Astrocyte (in vitro differentiated cells and primary cell): Measurements from ENCODE around the gene CCDC12.

ENCODE experiments used
- CTCF ChIP-seq: IDR thresholded peaks from 2 replicates; pipeline ENCODE4 v1.5.1; 2011; ENCODE audit warnings: low read depth, mild to moderate bottlenecking, inconsistent platforms, low read length, moderate library complexity; ENCODE audit not compliant: insufficient read depth
- EZH2 ChIP-seq: IDR thresholded peaks from 2 replicates; pipeline ENCODE4 v1.6.1; 2012; ENCODE audit warnings: mild to moderate bottlenecking, low read length, inconsistent platforms; ENCODE audit not compliant: insufficient read depth

DNA sequence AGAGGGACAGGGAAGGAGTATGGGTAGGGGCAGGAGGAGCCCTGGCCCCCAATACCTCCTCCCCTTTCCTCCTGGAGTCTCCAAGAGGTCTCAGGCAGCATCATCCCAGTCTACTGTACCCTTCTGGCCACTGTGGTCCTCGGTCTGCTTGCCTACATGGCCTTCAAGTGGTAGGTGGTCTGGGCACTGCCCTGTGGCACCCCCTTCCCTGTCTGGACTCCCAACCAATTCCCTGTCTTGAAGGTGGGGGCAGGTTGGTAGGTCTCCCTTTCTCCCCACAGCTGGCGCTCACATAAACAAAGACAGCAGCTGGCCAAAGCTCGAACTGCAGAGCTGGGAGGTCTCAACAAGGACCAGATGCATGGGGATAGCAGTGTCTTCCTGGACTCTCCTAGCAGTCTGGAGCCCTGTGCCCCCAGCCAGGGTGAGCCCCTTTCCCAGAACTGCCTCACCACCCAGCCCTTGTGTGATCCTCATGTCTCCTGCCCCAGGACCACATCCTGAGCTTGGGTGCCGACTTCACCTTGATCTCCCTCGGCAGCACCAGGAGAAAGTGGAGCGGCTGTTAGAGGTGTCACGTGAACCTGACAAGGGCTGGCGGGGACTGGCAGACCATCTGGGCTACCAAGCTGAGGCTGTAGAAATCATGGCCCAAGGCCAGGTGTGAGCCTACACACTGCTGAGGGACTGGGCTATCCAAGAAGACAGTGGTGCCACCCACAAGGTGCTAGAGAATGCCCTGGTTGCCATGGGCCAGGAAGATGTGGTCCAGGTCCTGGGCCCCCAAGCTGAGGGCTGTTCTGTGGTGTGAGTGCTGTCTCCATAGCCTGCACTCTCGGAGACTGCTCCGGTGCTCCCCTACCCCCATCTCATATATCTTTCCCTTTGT is 36.0 kb upstream of the CCDC12 start:
- TF ChIP-seq CTCF (no peak), EZH2 (no peak)
